Heart left ventricle (tissue), 16 donors: Measurements from ENCODE around the gene OPHN1. TPM values are rescaled to one million over a fixed set of nuclear protein-coding genes. Genes with fewer than 3 reads are reported as not detected.

Experiments
- ATAC-seq, 4 donors: fragments of 200-7000 bp; cut with Tn5 transposase; one replicate each; pipeline ENCODE4 v1.9.1; 2020 to 2022; ENCODE audit warnings: moderate library complexity in 4 of 4, mild to moderate bottlenecking in 3 of 4, moderate number of reproducible peaks in 1 of 4
- DNase-seq, 5 donors: peaks; one replicate each; pipeline ENCODE4 v3.0.0-alpha.2; 2020
- H3K27ac ChIP-seq, 12 donors: fragments of 200-600 bp; sonication (generic) in 4 of 12; one replicate each; pipeline versions ENCODE4 v1.5.0 to v1.8.0; 2016 to 2022; ENCODE audit warnings: mild to moderate bottlenecking in 2 of 12
- H3K27me3 ChIP-seq, 9 donors: fragments of 200-600 bp; sonication (generic) in 2 of 9; one replicate each; pipeline versions ENCODE4 v1.5.1 to v1.8.0; 2016 to 2022; ENCODE audit warnings: mild to moderate bottlenecking in 3 of 9
- H3K36me3 ChIP-seq, 9 donors: fragments of 200-600 bp; sonication (generic) in 2 of 9; one replicate each; pipeline versions ENCODE4 v1.5.0 to v1.8.0; 2018 to 2022; ENCODE audit warnings: mild to moderate bottlenecking in 2 of 9
- H3K4me1 ChIP-seq, 12 donors: fragments of 200-600 bp; sonication (generic) in 4 of 12; one replicate each; pipeline versions ENCODE4 v1.5.0 to v1.8.0; 2016 to 2022; ENCODE audit warnings: mild to moderate bottlenecking in 3 of 12
- H3K4me3 ChIP-seq, 12 donors: fragments of 200-600 bp; sonication (generic) in 4 of 12; one replicate each; pipeline versions ENCODE4 v1.5.0 to v1.8.0; 2017 to 2022; ENCODE audit warnings: mild to moderate bottlenecking in 9 of 12, moderate library complexity in 4 of 12
- H3K9me3 ChIP-seq, 12 donors: fragments of 200-600 bp; sonication (generic) in 4 of 12; one replicate each; pipeline versions ENCODE4 v1.5.0 to v1.8.0; 2016 to 2022; ENCODE audit warnings: mild to moderate bottlenecking in 1 of 12
- POLR2A ChIP-seq, 2 donors: fragments of 450-650 bp; IDR thresholded peaks; one replicate each; pipeline ENCODE4 v1.6.1; 2017; ENCODE audit warnings: antibody characterized with exemption in 2 of 2, mild to moderate bottlenecking in 2 of 2, moderate library complexity in 2 of 2
- WGBS, 4 donors: extraction: QIAGEN DNeasy Blood & Tissue Kit in 2 of 4; methylation state at CpG; one replicate each; pipeline versions ENCODE4 v1.1.5 to v1.1.7; 2013 to 2018; 5-methylcytosine and 5-hydroxymethylcytosine counted together
- intact Hi-C, 10 donors: fragments of 100-400 bp; cut with DNase I; formaldehyde crosslinking; loops; one replicate each; pipeline versions ENCODE4 v1.11.1 to v1.14.2; 2022
- polyA plus RNA-seq, 2 donors: library from polyadenylated mRNA; stranded (reverse); fragments of 200-250 nt; gene quantifications; one replicate each; pipeline ENCODE4 v1.2.3, GENCODE V29; 2013
- total RNA-seq, 9 donors: library from RNA; depleted of rRNA in 2 of 9; stranded (reverse); fragments of >200 nt in 2 of 9; fragmentation: NEBNext Ultra II Directional in 3 of 9; extraction: Animal tissue kit (Norgen Biotek cat#: 25700) in 3 of 9; gene quantifications; one replicate each; pipeline versions ENCODE4 v1.1.0 to v1.2.4, GENCODE V29; 2016 to 2023
- TF ChIP-seq, protein P1 (sequence below), 12 donors: fragments of 200-600 bp; sonication (generic) in 4 of 12; IDR thresholded peaks; one replicate each; pipeline versions ENCODE4 v1.5.0 to v1.8.0; 2018 to 2022; ENCODE audit warnings: antibody characterized with exemption in 12 of 12, mild to moderate bottlenecking in 5 of 12
- donor health status: ischemic (EF 13 %, LVEDD 7.1; RV severe dilation, severe dysfunction).
- donor health status: healthy with polysubstance abuse.
- donor health status: DM: no; HTN: yes; CAD: no.
- donor health status: DM: no; HTN: no; CAD: no.
- donor health status: ischemic (EF 25% LVEDD 6.9; RV normal size, moderate dysfunction).
- donor health status: ischemic (EF 25% LVEDD 5.7; RV mildly dilated, moderate dysfunction).
- donor health status: healthy.
- donor health status: DM: yes; HTN: yes; CAD: no.
- donor health status: ischemic (EF 35%, LVEDD 5.7; RV mildly dilated, moderate dysfunction).
- donor health status: nonischemic (EF 11% LVEDD 7.7; RV severe dilation, severe dysfunction).
- donor health status: DM: yes; HTN: yes; CAD: no.
- donor health status: PGD.
- donor health status: ischemic (EF 29% LVEDD 5.4; RV normal size, mild dysfunction).
- donor health status: nonischemic (EF 23%, LVEDD 6.1; RV moderate dilation, normal function).

OPHN1 gene
- total and polyA plus RNA-seq, 11 donors: 0.95 to 9.6 (median 5.7) TPM

DNA sequence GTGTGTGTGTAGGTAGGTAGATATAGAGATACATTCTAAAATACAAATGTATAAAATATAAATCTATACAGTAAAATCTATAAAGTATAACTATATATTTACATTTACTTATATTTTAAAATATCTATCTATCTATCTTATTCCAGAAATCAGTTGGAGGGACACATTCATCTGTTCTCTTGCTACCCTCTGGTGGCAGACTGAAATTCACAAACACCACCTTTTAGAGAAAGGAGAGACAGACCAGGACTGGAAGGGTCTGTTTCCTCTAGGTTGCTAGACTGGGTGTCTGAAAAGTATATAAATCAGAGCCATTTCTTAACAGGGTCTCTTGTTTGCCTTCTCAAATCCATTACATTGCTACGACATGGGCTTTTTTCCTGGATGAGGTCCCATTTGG lies 343.0 kb downstream of the OPHN1 start:
- no peak for DNase-seq
- 67 to 75% (median 71%) methylated on average over 1 of the region's 1 CpG for WGBS, 4 donors
- intact Hi-C loops: no loop called here
- peaks cover 0 to 12% (median 0%) of the 10 kb centered on the region in 9 donors for H3K27me3 ChIP-seq
- no peak overlapping the region for H3K4me3 ChIP-seq
- H3K36me3 ChIP-seq: peaks cover 0 to 9% (median 0%) of the 10 kb centered on the region in 9 donors
- H3K27ac ChIP-seq: no peak overlapping the region
- ATAC-seq: no peak
- peaks cover 0 to 7% (median 0%) of the 10 kb centered on the region in 12 donors for H3K4me1 ChIP-seq
- no peaks in the 10 kb centered on the region for H3K9me3 ChIP-seq
- TF ChIP-seq POLR2A (IDR thresholded peaks at IDR 0.05): no peak
- TF ChIP-seq, protein P1, sequence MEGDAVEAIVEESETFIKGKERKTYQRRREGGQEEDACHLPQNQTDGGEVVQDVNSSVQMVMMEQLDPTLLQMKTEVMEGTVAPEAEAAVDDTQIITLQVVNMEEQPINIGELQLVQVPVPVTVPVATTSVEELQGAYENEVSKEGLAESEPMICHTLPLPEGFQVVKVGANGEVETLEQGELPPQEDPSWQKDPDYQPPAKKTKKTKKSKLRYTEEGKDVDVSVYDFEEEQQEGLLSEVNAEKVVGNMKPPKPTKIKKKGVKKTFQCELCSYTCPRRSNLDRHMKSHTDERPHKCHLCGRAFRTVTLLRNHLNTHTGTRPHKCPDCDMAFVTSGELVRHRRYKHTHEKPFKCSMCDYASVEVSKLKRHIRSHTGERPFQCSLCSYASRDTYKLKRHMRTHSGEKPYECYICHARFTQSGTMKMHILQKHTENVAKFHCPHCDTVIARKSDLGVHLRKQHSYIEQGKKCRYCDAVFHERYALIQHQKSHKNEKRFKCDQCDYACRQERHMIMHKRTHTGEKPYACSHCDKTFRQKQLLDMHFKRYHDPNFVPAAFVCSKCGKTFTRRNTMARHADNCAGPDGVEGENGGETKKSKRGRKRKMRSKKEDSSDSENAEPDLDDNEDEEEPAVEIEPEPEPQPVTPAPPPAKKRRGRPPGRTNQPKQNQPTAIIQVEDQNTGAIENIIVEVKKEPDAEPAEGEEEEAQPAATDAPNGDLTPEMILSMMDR (IDR thresholded peaks at IDR 0.05): peak in 2 of 12 donors; percentile 16 to 22

DNA sequence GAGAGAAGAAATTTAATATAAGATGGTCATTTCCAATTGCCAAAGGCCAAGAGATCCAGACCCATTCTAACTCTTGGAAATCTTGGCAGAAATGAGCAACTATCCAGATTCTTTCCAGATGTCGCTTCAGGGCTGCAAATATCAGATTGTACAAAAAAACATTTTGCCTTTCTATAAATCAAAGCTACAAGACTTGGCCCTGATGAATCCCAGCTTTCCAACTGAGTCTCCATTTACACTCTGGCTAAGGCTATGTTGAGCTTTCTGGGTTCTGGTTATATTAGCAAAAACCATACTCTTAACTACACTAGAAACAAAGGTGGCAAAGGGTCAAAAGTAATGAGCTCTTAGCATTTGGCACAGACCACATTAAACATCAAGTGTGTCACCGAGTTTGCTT lies 345.8 kb downstream of the OPHN1 start:
- 59 to 75% (median 62%) methylated on average over 2 of the region's 2 CpGs for WGBS, 4 donors
- intact Hi-C loops: loop anchor here in 1 of 10 donors (10.0 kb wide), 1 partner anchor 363 kb away; no protein-coding TSS in a partner anchor
- no peak for TF ChIP-seq POLR2A (IDR thresholded peaks at IDR 0.05)
- TF ChIP-seq, protein P1 (IDR thresholded peaks at IDR 0.05): no peak
- no peak overlapping the region for H3K27ac ChIP-seq
- DNase-seq (no peak), ATAC-seq (no peak)
- H3K4me3 ChIP-seq: no peak overlapping the region
- H3K4me1 ChIP-seq: peaks cover 0 to 7% (median 0%) of the 10 kb centered on the region in 12 donors
- peaks cover 0 to 12% (median 0%) of the 10 kb centered on the region in 9 donors for H3K27me3 ChIP-seq
- H3K36me3 ChIP-seq: no peaks in the 10 kb centered on the region
- H3K9me3 ChIP-seq: peaks cover 0 to 2% (median 0%) of the 10 kb centered on the region in 12 donors

DNA sequence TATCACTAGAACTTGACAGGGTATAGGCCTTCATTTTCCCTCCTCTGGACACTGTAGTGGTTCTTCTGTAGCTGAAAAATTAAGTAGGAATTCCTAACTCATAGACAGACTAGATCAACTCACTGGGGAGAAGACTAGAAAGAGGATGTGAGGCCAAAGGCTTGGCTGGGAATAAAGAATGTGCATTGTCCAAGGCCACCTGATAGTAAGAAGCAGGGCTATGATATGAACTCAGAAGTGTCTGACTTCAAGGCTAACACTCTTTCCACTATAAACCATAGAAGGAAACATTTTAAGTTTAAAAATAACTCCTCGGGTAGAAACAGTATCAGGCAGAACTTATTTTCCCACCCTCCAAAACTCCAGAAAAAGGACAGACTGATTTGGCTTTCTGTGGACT lies 346.6 kb downstream of the OPHN1 start:
- no peaks in the 10 kb centered on the region for H3K36me3 ChIP-seq
- DNase-seq (no peak), ATAC-seq (no peak)
- peaks cover 0 to 7% (median 0%) of the 10 kb centered on the region in 12 donors for H3K4me1 ChIP-seq
- TF ChIP-seq, protein P1 (IDR thresholded peaks at IDR 0.05): no peak
- TF ChIP-seq POLR2A (IDR thresholded peaks at IDR 0.05): no peak
- H3K4me3 ChIP-seq: no peak overlapping the region
- H3K27me3 ChIP-seq: peaks cover 0 to 12% (median 0%) of the 10 kb centered on the region in 9 donors
- intact Hi-C loops: loop anchor here in 1 of 10 donors (10.0 kb wide), 1 partner anchor 362 kb away; no protein-coding TSS in a partner anchor
- 36 to 59% (median 44%) methylated on average over 1 of the region's 1 CpG for WGBS, 4 donors
- peaks cover 0 to 6% (median 0%) of the 10 kb centered on the region in 12 donors for H3K9me3 ChIP-seq
- peak overlapping the region in 1 of 12 donors; percentile 54 for H3K27ac ChIP-seq

DNA sequence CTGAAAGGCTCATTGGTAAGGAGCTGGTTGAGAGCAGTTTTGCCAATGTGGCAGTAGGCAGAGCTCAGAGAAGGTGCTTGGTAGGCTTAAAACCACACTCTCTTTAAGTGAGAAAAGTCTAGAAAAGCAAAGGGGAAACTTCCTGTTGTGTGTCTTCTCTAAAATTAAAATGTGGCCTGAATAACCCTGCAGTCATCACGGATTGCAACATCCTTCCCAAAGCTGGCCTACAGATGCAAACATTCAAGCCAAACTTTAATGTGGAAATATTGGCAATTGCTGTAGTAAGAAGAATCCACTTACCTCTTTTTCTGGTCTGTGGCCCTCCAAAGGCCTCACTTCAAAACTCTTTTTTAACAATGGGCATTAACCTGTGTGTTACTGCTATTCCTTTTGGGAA lies 348.5 kb downstream of the OPHN1 start:
- peak overlapping the region in 5 of 12 donors; percentile 13 to 46 (median 20) for H3K27ac ChIP-seq

More for the DNA sequence above, 348.5 kb downstream of the OPHN1 start:
- Histone ChIP-seq H3K9me3 (peaks cover 0 to 6% (median 0%) of the 10 kb centered on the region in 12 donors), H3K4me1 (peaks cover 0 to 7% (median 0%) of the 10 kb centered on the region in 12 donors), H3K27me3 (peaks cover 0 to 12% (median 0%) of the 10 kb centered on the region in 9 donors), H3K36me3 (no peaks in the 10 kb centered on the region), H3K4me3 (no peak overlapping the region)
- WGBS, 4 donors: 40 to 70% (median 53%) methylated on average over 1 of the region's 1 CpG
- TF ChIP-seq, protein P1 (IDR thresholded peaks at IDR 0.05): no peak
- TF ChIP-seq POLR2A (IDR thresholded peaks at IDR 0.05): no peak
- intact Hi-C loops: loop anchor here in 1 of 10 donors (10.0 kb wide), 1 partner anchor 360 kb away; no protein-coding TSS in a partner anchor
- ATAC-seq: peak in 3 of 4 donors; percentile 28 to 60 (median 53)
- no peak for DNase-seq
